ENCODE measurements around the gene MTHFD2.

GRCh38 chr2:74223941-74224770 is 25.7 kb downstream of the MTHFD2 start:
- TF ChIP-seq EZH2 (IDR thresholded peaks at IDR 0.05; ENCODE audit: borderline replicate concordance, insufficient read depth, low read depth, low read length, poor library complexity, severe bottlenecking), result no peak
- no peak for TF ChIP-seq CTCF (IDR thresholded peaks at IDR 0.05)
